Stromal cell of bone marrow (primary cell): ENCODE measurements around the gene COL23A1.
"Not testable (repeated sequence)": the region's sequence is repeated elsewhere in the genome, so short reads cannot be mapped to it uniquely, and the experiment has no call there.

Source experiments
- DNase-seq: peaks from one replicate; pipeline ENCODE4 v3.0.0-alpha.2; 2012; ENCODE audit warnings: low read depth

The COL23A1 gene

GRCh38 chr5:178237431-178238312, 352.5 kb downstream of the COL23A1 start:
- no peak for DNase-seq

- no peak for DNase-seq
Observed at GRCh38 chr5:178236679-178237078, 353.5 kb downstream of the COL23A1 start.

DNA sequence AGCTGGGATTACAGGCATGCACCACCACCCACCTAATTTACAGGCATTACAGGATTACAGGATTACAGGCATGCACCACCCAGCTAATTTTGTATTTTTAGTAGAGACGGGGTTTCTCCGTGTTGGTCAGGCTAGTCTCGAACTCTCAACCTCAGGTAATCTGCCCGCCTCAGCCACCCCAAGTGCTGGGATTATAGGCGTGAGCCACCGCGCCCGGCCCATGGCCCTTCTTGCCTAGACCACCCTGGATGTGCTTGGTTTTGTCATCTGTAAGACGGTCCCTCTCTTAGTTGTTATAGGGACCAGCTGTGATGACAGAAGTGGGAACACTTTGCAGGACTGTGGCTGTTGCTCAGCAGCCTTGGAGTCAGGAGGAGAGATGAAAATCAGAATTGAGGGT, 354.1 kb downstream of the COL23A1 start:
- no peak for DNase-seq

DNA sequence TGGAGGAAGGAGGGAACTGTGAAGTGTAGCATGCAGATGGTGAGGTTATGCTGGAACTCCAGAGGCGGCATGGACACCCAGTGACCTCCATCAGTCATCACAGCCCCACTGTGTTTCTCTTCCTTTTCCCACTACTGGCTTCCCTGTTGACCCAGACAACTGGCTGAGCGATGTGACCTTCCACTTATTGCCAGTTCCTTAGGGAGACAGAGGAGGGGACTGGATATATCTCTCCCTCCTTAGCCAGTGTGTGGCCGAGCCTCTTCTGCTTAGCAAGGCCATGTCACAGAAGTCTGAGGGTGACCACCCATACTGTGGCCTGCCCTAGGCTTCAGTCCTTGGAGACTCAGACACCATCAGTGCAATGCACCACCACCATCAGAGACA, 354.6 kb downstream of the COL23A1 start:
- DNase-seq, result no peak

DNA sequence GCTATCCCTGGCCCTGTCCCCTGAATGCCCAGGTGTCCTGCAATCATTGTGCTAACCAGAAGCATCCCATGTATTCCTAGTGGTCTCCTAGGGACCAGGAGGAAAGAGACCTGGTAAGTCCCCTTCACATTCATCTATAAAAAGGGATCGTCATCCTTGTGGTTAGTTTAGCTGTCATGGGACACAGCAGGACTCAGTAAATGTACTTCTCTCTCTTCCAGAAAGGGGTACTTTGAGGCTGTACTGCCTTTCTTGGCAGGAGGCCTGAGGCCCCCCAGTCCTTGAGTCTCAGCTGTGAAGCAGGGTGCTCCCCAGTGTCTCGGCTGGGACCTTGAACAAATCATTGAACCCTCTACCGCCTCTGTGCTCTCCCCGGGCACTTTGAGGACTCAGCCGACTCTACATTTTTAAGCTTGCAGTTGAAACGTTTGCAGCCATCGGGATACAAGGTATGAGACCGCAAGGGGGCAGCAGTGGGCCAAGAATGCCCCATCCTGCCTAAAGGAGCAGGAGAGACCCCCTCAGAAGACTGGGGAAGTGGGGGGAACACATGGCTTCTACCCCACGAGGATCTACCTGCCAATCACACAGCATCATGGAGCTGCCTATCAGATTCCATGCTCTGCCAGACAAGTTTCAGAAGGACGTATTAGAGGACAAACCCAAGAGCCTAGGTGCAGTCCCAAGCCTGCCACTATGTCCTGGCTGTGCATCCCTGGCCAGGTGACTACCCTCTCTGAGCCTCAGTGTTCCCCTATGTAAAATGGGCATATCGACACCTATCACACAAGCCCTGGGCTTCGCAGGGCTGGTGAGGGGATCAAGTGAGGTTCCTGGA, 355.2 kb downstream of the COL23A1 start:
- DNase-seq, result no peak

GRCh38 chr5:178234121-178234749, 356.0 kb downstream of the COL23A1 start:
- no peak for DNase-seq

- no peak for DNase-seq
Observed at GRCh38 chr5:178232920-178233429, 357.2 kb downstream of the COL23A1 start.

DNA sequence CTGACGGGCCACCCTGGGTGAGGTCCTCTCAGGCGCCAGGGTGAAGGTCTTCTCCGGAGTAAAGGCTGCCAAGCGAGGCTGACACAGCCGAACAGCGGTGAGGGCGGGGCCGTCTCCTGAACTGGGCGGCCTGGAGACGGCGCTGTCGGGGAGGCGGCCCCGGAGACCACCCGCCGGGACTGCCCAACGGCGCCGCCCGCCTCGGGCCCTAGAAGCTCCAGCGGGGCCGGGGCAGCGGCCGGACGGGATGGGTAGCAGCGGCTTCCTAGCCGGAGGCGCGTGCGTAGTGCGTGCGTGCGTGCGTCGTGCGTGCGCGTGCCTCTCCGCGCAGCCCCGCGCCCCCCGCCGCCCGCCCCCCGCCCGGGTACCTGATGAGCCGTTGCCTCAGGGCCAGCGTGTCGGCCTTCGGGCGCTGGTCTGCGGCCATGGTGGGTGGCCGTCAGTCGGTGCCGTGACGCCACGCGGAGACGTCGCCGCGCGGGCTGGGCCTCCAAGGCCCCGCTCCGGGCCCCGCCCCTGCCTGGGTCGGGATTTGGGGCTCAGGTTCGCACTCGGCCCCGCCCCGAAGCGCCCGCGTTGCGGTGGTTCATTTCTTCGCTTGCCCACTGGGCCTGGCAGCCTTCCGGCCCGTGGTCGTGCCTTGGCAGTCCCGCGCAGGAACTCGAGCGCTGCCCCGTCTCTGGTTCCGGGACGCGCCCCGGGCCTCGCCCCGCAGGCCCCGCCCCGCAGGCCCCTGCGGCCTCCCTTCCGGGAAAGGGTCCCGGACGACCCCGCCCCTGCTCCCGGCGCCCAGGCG, 357.9 kb downstream of the COL23A1 start, which contains the start of gene PHYKPL:
PHYKPL (minus strand) TSS at position 679 of the 796 bp plus-strand sequence; CDS start at position 427, 252 bp downstream.
- DNase-seq, result no peak

DNA sequence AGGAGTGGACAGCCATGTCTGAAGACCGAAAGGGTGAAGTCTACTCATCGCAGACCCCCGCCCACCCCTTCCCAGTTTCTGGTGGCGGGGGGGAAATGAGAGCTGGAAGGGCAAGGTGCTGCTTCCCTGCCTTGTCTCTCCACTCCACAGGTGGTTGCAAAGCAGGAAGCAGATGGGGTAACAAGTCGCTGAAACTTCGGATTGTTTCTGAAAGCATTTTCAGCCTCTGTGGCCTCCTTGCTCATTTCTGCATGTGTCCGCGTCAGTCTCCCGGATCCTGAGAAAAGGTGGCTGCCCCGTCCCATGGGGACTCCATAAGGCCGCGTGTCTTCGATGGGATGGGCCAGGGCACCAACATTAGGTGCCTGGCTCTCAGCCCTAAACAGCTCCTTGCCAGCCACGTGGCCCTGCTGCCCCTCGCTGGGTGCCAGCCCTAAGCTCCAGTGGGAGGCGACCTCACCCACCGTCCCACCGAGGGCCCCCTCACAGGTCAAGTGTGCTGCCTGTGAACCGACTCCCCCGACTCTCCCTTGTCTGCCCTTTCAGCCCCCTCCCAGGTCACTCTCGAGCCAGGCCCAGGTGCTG, 358.6 kb downstream of the COL23A1 start:
- DNase-seq, result no peak

GRCh38 chr5:178230879-178231538, 359.2 kb downstream of the COL23A1 start:
- DNase-seq, result peak; percentile 51

- no peak for DNase-seq
Observed at GRCh38 chr5:178229861-178230260, 360.3 kb downstream of the COL23A1 start.

DNA sequence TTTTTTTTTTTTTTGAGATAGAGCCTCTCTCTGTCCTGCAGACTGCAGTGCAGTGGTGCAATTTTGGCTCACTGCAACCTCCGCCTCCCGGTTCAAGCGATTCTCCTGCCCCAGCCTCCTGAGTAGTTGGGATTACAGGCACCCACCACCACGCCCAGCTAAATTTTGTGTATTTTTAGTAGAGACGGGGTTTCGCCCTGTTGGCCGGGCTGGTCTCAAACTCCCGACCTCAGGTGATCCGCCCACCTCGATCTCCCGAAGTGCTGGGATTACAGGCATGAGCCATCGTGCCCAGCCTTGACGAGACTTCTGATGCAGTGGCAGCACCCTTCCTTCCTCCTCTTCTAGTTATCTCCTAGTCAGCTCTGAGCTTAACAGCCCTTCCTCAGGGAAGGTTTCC, 361.1 kb downstream of the COL23A1 start:
- not testable (repeated sequence) for DNase-seq

GRCh38 chr5:178228609-178229008, 361.6 kb downstream of the COL23A1 start:
- no peak for DNase-seq

- no peak for DNase-seq
Observed at GRCh38 chr5:178227929-178228328, 362.3 kb downstream of the COL23A1 start.

DNA sequence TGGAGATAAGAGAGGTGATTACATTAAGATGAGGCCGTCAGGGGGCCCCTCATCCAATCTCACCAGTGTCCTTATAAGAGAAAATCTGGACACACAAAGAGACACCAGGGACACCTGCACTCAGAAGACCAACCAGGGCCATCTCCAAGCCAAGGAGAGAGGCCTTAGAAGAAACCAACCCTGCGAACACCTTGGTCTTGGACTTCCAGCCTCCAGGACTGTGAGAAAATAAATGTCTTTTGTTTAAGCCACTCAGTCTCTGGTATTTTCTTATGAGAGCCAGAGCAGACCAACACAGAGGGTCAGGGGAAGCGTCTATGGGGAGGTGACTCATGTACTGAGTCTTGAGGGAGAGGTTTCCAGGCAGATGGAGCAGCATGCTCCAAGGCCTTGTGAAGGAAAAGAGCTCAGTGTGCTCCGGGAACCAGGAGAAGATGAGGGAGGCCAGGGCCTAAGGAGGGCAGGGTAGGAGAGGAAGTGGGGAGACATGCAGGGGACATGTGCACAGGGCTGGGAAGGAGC, 363.0 kb downstream of the COL23A1 start:
- DNase-seq, result no peak

GRCh38 chr5:178225174-178225573, 365.0 kb downstream of the COL23A1 start:
- no peak for DNase-seq

GRCh38 chr5:178224403-178224802, 365.8 kb downstream of the COL23A1 start:
- no peak for DNase-seq

DNA sequence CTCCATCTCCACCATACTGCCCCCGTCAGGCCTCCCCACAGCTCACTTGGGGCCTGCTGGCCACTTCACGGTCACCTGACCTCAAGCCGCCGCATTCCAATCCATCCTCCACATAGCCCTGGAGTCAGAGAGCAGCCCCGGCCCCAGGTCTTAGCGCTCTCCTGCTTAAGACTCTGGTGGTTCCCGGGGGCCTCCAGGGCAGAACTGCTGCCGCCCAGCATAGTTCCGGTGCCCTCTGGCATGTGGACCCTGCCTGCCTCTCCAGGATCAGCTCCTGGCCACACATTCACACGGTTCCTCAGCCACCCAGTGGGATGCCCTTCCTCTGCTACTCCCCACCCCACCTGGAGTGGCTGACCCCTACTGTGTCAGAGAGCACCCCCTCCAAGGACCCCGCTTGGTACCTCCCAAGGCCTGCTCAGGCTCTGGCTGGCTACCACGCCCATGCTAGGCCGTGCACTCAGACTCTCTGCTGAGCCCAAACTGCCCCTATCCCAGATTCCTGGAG, 366.3 kb downstream of the COL23A1 start:
- DNase-seq, result no peak

DNA sequence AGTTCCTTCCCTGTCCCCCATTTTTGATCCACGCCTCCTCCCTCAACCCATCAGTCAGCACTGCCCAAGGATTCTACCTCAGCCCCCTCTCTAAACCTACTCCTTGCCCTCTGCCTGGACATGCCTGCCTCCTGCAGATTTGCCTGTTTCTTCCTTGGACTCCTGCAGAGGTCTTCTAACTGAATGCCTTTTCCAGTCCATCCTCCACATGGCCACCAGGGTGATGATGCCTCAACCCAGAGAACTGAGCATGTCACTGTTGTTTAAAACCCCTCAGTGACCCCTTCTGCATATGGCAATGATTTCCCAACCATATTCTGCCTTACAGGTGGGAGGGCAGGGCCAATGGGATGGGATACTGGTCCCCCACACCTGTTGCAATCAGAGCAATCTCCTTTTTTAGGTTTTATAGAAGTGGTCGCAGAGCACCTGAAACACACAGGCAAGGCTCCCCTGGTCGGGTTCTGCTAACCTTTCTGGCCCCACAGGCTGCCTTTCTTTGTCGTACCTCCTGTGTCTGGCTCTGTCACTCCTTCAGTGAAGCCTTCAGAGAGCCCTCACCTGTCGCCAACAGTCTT, 366.9 kb downstream of the COL23A1 start:
- DNase-seq, result no peak

DNA sequence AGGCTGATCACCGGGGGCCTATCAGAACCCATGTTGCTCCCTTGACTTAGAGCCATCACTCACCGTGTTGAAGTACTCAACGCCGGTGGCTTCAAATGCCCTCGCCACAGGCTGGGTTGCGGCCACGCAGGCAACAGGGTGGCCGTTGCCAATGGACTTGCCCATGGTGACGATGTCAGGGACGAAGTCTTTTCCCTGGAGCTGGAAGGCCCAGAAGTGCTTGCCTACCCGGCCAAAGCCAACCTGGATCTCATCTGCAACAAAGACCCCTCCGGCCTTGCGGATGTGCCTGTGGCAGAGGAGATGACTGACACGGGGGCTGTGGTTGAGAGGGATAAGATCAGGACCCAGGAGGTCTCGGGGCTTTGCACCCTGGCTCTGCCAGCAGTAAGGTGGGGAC, 367.9 kb downstream of the COL23A1 start:
- no peak for DNase-seq
